Measurements from ENCODE around the gene IER5. TPM values are rescaled to one million over a fixed set of nuclear protein-coding genes. Genes with fewer than 3 reads are reported as not detected.

The IER5 gene
- total RNA-seq, 1 experiment from 2014 or later: 21.2 TPM

DNA sequence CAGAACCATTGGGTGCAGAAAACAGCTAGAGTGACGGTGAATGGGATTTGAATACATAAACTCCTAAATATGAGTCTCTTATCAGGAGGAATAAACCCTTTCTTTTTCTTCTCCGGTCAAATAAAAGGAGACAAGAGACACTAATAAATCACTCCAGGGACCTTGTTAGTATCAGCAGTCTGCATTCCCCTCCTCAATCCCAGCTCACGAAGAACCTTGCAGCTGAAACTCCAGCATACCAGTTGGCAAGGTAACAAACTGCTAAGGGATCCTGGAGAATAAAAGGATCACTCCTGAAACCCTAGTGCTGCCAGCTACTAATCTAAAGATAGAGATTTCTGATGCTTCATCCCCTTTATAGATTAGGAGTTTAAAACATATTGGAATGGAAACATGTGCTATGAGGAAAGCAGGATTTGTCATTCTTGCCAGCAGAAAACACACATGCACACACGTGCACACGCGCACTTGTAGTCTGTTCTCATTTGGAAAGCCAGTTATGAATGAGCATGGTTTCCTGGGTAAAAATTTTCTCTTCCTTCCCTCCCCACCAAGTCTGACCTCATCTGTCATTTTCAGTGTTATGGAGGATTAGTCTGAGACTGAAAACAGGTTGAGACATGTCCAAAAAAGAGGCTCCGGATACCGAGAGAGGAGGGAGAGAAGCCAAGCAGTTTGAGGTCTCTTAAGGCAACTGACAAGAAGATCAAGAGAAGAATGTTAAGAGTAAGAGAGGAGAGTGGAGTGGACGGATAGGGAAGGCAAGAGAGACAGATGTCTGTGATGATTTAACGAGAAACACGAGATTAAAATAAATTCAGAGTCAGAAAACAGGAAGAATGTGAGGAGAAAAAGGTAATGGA lies 10.9 kb downstream of the IER5 start:
- CTCF ChIA-PET: no interaction called here
- no peak overlapping the region for H2AFZ ChIP-seq

DNA sequence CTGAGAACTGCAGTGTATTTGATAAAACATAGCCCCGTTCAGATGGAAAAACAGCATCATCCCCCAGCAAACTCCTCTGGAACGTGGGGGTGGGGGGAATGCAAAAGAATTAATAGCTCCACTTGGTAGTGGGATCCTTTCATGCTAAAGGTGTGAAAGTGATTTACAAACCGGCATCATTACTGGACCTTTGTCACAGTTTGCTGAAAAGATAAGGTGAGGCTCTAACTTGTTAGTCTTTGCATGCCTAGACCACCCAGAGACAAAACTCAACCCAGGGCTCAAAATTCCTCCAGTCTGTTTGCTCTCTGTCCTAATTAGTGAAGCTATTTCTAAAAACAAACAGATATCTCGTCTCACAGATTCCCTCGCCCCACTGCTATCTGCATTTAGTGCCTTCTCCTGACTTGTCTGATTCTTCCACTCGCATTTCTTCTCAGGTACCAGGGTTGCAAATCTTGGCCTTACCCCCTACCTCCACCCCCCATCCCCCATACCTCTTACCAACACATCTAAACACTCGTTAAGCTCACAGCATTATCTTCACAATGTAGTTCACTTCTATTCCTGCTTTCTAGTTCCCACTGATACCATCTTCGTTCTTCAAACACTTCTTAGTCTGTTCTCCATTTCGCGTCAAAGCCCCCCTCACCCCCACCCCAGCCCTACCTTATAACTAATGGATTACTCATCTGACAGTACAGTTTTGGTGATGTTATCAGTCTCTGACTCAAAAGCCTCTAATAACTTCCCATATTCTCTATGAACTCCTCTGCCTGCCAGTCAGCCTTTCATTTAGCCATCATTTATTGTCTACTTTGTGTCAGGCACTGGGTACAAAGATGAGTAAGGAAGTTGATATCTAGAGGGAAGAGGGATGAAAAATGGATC lies 11.8 kb downstream of the IER5 start:
- H3K79me2 ChIP-seq (ENCODE audit: low read depth): peaks cover 38% of the 10 kb centered on the region
- intact Hi-C loops (cut with micrococcal nuclease; ENCODE audit: unreplicated experiment): loop anchor here (1.0 kb wide), 1 partner anchor 19 kb away; no protein-coding TSS in a partner anchor
- no peak overlapping the region for H2AFZ ChIP-seq
- H3K36me3 ChIP-seq (ENCODE audit: low read depth): no peaks in the 10 kb centered on the region
- no peaks in the 10 kb centered on the region for H3K9me3 ChIP-seq (ENCODE audit: insufficient read depth, low read depth)
- CTCF ChIA-PET: interaction anchor here (0.9 kb wide), 1 partner anchor 8 kb away, joined by 3 read pairs; no protein-coding TSS in a partner anchor
- H3K4me2 ChIP-seq: peak overlapping the region; percentile 99
- no peaks in the 10 kb centered on the region for H4K20me1 ChIP-seq (ENCODE audit: insufficient read depth)
- H3K9me2 ChIP-seq (ENCODE audit: insufficient read depth): no peaks in the 10 kb centered on the region
- TF ChIP-seq, protein P1, sequence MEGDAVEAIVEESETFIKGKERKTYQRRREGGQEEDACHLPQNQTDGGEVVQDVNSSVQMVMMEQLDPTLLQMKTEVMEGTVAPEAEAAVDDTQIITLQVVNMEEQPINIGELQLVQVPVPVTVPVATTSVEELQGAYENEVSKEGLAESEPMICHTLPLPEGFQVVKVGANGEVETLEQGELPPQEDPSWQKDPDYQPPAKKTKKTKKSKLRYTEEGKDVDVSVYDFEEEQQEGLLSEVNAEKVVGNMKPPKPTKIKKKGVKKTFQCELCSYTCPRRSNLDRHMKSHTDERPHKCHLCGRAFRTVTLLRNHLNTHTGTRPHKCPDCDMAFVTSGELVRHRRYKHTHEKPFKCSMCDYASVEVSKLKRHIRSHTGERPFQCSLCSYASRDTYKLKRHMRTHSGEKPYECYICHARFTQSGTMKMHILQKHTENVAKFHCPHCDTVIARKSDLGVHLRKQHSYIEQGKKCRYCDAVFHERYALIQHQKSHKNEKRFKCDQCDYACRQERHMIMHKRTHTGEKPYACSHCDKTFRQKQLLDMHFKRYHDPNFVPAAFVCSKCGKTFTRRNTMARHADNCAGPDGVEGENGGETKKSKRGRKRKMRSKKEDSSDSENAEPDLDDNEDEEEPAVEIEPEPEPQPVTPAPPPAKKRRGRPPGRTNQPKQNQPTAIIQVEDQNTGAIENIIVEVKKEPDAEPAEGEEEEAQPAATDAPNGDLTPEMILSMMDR (conservative IDR thresholded peaks at IDR 0.05): no peak
- no peak for TF ChIP-seq EZH2 (IDR thresholded peaks at IDR 0.05; ENCODE audit: low read depth)
- H3K27ac ChIP-seq: peak overlapping the region; percentile 96
- POLR2A ChIA-PET (ENCODE audit: unreplicated experiment): interaction anchor here (0.5 to 0.7 kb wide), 4 partner anchors 10 to 189 kb away, joined by 3 to 11 read pairs (median 4); no protein-coding TSS in a partner anchor
- peak in 1 of 2 experiments; percentile 72 for DNase-seq
- H3K4me1 ChIP-seq (replicated peaks; ENCODE audit: insufficient read depth): peaks cover 60% of the 10 kb centered on the region
- no peak overlapping the region for H3K4me3 ChIP-seq
- peaks cover 74% of the 10 kb centered on the region for H3F3A ChIP-seq (ENCODE audit: insufficient read depth, low read depth)
- no peaks in the 10 kb centered on the region for H3K27me3 ChIP-seq (ENCODE audit: insufficient read depth, low read depth)
- BruUV-seq (replicated peaks): no TSS peak

More for the DNA sequence above, 10.9 kb downstream of the IER5 start:
- Histone ChIP-seq H3K36me3 (ENCODE audit: low read depth) (peaks cover 7% of the 10 kb centered on the region), H3K27ac (peak overlapping the region; percentile 96), H3K9me2 (ENCODE audit: insufficient read depth) (no peaks in the 10 kb centered on the region), H3K4me1 (replicated peaks; ENCODE audit: insufficient read depth) (peaks cover 68% of the 10 kb centered on the region), H3K4me3 (no peak overlapping the region), H3K4me2 (peak overlapping the region; percentile 99), H4K20me1 (ENCODE audit: insufficient read depth) (peaks cover 7% of the 10 kb centered on the region; the same call in 1 of the 2 replicates), H3F3A (ENCODE audit: insufficient read depth, low read depth) (peaks cover 82% of the 10 kb centered on the region), H3K27me3 (ENCODE audit: insufficient read depth, low read depth) (no peaks in the 10 kb centered on the region), H3K79me2 (ENCODE audit: low read depth) (peaks cover 42% of the 10 kb centered on the region), H3K9me3 (ENCODE audit: insufficient read depth, low read depth) (no peaks in the 10 kb centered on the region)
- DNase-seq: peak in 1 of 2 experiments; percentile 11
- intact Hi-C loops (cut with micrococcal nuclease; ENCODE audit: unreplicated experiment): loop anchor here (1.0 kb wide), 1 partner anchor 20 kb away; no protein-coding TSS in a partner anchor
- no peak for TF ChIP-seq EZH2 (IDR thresholded peaks at IDR 0.05; ENCODE audit: low read depth)
- TF ChIP-seq, protein P1 (conservative IDR thresholded peaks at IDR 0.05): no peak
- POLR2A ChIA-PET (ENCODE audit: unreplicated experiment): interaction anchor here (0.6 to 1.1 kb wide), 2 partner anchors 34 to 36 kb away, joined by 3 to 4 read pairs; no protein-coding TSS in a partner anchor
- no TSS peak for BruUV-seq (replicated peaks)

DNA sequence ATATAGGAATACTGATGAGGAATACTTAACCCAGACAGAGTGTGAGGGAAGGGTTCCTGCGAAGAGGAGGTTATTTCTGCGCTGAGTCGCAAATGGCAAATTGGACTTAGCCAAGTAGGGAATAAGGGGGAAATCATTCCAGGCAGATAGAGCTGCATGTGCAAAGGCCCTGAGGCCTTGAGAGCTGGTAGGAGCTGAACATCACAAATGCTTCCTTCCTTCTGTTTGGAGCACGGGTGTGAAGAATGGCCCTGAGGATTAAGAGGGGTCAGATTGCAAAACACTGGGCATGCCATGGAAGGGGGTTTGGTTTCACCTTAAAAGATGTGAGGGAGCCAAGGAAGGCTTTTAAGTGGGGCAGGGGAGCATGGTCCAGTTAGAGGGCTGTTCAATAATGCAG lies 12.4 kb downstream of the IER5 start:
- Histone ChIP-seq H3K4me3 (peak overlapping the region; percentile 64; the same call in 1 of the 2 replicates), H3K36me3 (ENCODE audit: low read depth) (no peaks in the 10 kb centered on the region), H3K79me2 (ENCODE audit: low read depth) (peaks cover 32% of the 10 kb centered on the region), H3K9me3 (ENCODE audit: insufficient read depth, low read depth) (no peaks in the 10 kb centered on the region), H3F3A (ENCODE audit: insufficient read depth, low read depth) (peaks cover 68% of the 10 kb centered on the region), H3K4me2 (peak overlapping the region; percentile 99), H3K9me2 (ENCODE audit: insufficient read depth) (no peaks in the 10 kb centered on the region), H2AFZ (no peak overlapping the region), H4K20me1 (ENCODE audit: insufficient read depth) (no peaks in the 10 kb centered on the region), H3K4me1 (replicated peaks; ENCODE audit: insufficient read depth) (peaks cover 64% of the 10 kb centered on the region), H3K27ac (peak overlapping the region; percentile 96), H3K27me3 (ENCODE audit: insufficient read depth, low read depth) (no peaks in the 10 kb centered on the region)
- CTCF ChIA-PET: interaction anchor here (0.9 kb wide), 1 partner anchor 9 kb away, joined by 3 read pairs; no protein-coding TSS in a partner anchor
- intact Hi-C loops (cut with micrococcal nuclease; ENCODE audit: unreplicated experiment): loop anchor here (1.0 kb wide), 2 partner anchors 11 to 18 kb away; no protein-coding TSS in a partner anchor
- BruUV-seq (replicated peaks): no TSS peak
- POLR2A ChIA-PET (ENCODE audit: unreplicated experiment): interaction anchor here (0.6 kb wide), 2 partner anchors 41 to 178 kb away, joined by 6 to 11 read pairs; no protein-coding TSS in a partner anchor
- DNase-seq: peak in 1 of 2 experiments; percentile 42
- no peak for TF ChIP-seq EZH2 (IDR thresholded peaks at IDR 0.05; ENCODE audit: low read depth)
- TF ChIP-seq, protein P1 (conservative IDR thresholded peaks at IDR 0.05): no peak

Data from PC-9 (cell line).